Memory B cell (primary cell): ENCODE measurements around the gene MINK1.

Source experiments
- ATAC-seq: fragments of 150-1000 bp; cut with Tn5 transposase; 2 replicates; pipeline ENCODE4 v1.10.0; 2021; ENCODE audit warnings: low read depth, mild to moderate bottlenecking, moderate library complexity
- DNase-seq, 2 donors: peaks; one replicate each; pipeline ENCODE4 v3.0.0; 2022; ENCODE audit warnings: low spot score in 2 of 2
- H3K27ac Mint-ChIP-seq: one replicate; pipeline ENCODE4 v1.8.0; 2022; ENCODE audit warnings: mild to moderate bottlenecking, moderate library complexity, mixed read lengths
- H3K27me3 Mint-ChIP-seq: one replicate; pipeline ENCODE4 v1.8.0; 2022; ENCODE audit warnings: mixed read lengths
- H3K36me3 Mint-ChIP-seq: one replicate; pipeline ENCODE4 v1.8.0; 2022; ENCODE audit warnings: mild to moderate bottlenecking, mixed read lengths
- H3K4me1 Mint-ChIP-seq: one replicate; pipeline ENCODE4 v1.8.0; 2022; ENCODE audit warnings: mixed read lengths
- H3K4me3 Mint-ChIP-seq: one replicate; pipeline ENCODE4 v1.8.0; 2022; ENCODE audit warnings: mild to moderate bottlenecking, moderate library complexity, mixed read lengths
- H3K9me3 Mint-ChIP-seq: one replicate; pipeline ENCODE4 v1.8.0; 2022; ENCODE audit warnings: mixed read lengths

Gene MINK1

GRCh38 chr17:4886830-4887229 is 53.7 kb downstream of the MINK1 start:
- DNase-seq (no peak), ATAC-seq (no peak)
- Mint-ChIP-seq H3K4me3 (no peak overlapping the region), H3K27ac (no peak overlapping the region), H3K36me3 (peaks cover 23% of the 10 kb centered on the region), H3K9me3 (no peaks in the 10 kb centered on the region), H3K27me3 (no peaks in the 10 kb centered on the region), H3K4me1 (peaks cover 1% of the 10 kb centered on the region)

- Mint-ChIP-seq H3K27ac (no peak overlapping the region), H3K27me3 (no peaks in the 10 kb centered on the region), H3K9me3 (no peaks in the 10 kb centered on the region), H3K4me1 (no peaks in the 10 kb centered on the region), H3K36me3 (peaks cover 26% of the 10 kb centered on the region), H3K4me3 (no peak overlapping the region)
- DNase-seq (no peak), ATAC-seq (no peak)
These were observed 54.4 kb downstream of the MINK1 start for GRCh38 chr17:4887581-4887980.

GRCh38 chr17:4891411-4892410 is 58.6 kb downstream of the MINK1 start:
- peaks cover 34% of the 10 kb centered on the region for H3K36me3 Mint-ChIP-seq
- DNase-seq (no peak), ATAC-seq (no peak)
- H3K9me3 Mint-ChIP-seq: no peaks in the 10 kb centered on the region
- no peaks in the 10 kb centered on the region for H3K4me1 Mint-ChIP-seq
- no peaks in the 10 kb centered on the region for H3K27me3 Mint-ChIP-seq
- H3K27ac Mint-ChIP-seq: no peak overlapping the region
- no peak overlapping the region for H3K4me3 Mint-ChIP-seq

DNA sequence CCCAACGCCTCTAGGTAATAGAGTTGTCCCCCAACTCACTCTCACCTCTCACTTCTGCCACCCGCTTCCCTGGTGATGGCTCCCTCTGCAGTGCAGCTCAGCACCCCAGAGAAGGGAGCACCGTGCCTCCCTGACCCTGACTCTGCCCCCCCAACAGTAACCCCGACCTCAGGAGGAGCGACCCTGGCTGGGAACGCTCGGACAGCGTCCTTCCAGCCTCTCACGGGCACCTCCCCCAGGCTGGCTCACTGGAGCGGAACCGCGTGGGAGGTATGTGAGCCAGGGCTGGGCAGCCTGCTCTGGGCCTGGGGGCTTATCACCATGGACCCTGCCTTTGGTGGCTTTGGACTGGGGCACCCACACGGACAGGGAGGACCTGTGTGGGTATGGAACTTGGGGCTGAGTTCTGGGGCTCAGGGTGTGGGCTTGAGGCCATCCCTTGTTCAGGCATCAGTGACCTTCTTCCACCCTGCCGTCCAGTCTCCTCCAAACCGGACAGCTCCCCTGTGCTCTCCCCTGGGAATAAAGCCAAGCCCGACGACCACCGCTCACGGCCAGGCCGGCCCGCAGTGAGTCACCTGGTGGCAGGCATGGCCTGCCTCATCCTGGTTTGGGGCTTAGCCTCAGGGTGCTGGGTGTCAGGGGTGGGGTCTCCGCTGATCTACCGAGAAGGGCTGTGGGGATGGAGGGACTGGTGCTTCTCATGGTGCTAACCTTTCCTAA is 59.5 kb downstream of the MINK1 start:
- H3K27me3 Mint-ChIP-seq: no peaks in the 10 kb centered on the region
- no peak overlapping the region for H3K27ac Mint-ChIP-seq
- no peak overlapping the region for H3K4me3 Mint-ChIP-seq
- peaks cover 34% of the 10 kb centered on the region for H3K36me3 Mint-ChIP-seq
- no peak for DNase-seq
- ATAC-seq: no peak
- no peaks in the 10 kb centered on the region for H3K9me3 Mint-ChIP-seq
- H3K4me1 Mint-ChIP-seq: no peaks in the 10 kb centered on the region

- DNase-seq: no peak
- Mint-ChIP-seq H3K4me1 (peaks cover under 1% of the 10 kb centered on the region), H3K4me3 (no peak overlapping the region), H3K27me3 (no peaks in the 10 kb centered on the region), H3K27ac (no peak overlapping the region), H3K9me3 (no peaks in the 10 kb centered on the region), H3K36me3 (peaks cover 35% of the 10 kb centered on the region)
- ATAC-seq: no peak
These were observed 60.1 kb downstream of the MINK1 start for GRCh38 chr17:4893272-4893671.

GRCh38 chr17:4893721-4894560 is 60.8 kb downstream of the MINK1 start:
- Mint-ChIP-seq H3K36me3 (peaks cover 35% of the 10 kb centered on the region), H3K27ac (no peak overlapping the region), H3K4me3 (no peak overlapping the region), H3K27me3 (no peaks in the 10 kb centered on the region), H3K9me3 (no peaks in the 10 kb centered on the region), H3K4me1 (peaks cover 4% of the 10 kb centered on the region)
- DNase-seq (no peak), ATAC-seq (no peak)

- H3K9me3 Mint-ChIP-seq: no peaks in the 10 kb centered on the region
These were observed 62.0 kb downstream of the MINK1 start for GRCh38 chr17:4895121-4895520.

DNA sequence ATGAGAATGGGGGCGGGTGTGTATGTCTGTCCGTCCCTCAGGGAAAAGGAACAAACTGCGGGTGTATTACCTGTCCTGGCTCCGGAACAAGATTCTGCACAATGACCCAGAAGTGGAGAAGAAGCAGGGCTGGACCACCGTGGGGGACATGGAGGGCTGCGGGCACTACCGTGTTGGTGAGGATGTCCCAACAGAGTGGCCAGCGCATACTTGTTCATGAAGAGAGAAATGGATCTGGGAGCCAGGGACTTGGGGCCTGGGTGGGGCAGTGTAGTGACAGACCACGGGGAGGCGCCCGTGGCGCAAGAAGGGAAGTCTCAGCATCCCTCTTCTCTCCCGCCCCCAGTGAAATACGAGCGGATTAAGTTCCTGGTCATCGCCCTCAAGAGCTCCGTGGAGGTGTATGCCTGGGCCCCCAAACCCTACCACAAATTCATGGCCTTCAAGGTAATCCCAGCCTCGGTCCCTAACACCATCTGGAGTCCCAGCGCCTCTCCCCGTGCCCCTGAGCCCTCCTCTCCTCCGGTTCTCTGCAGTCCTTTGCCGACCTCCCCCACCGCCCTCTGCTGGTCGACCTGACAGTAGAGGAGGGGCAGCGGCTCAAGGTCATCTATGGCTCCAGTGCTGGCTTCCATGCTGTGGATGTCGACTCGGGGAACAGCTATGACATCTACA is 62.7 kb downstream of the MINK1 start:
- DNase-seq: no peak
- H3K36me3 Mint-ChIP-seq: peaks cover 31% of the 10 kb centered on the region
- no peak overlapping the region for H3K4me3 Mint-ChIP-seq
- no peak overlapping the region for H3K27ac Mint-ChIP-seq
- no peaks in the 10 kb centered on the region for H3K9me3 Mint-ChIP-seq
- H3K4me1 Mint-ChIP-seq: peaks cover 9% of the 10 kb centered on the region
- no peaks in the 10 kb centered on the region for H3K27me3 Mint-ChIP-seq
- no peak for ATAC-seq

More at GRCh38 chr17:4895121-4895520, 62.0 kb downstream of the MINK1 start:
- peaks cover 33% of the 10 kb centered on the region for H3K36me3 Mint-ChIP-seq
- H3K27me3 Mint-ChIP-seq: no peaks in the 10 kb centered on the region
- no peak overlapping the region for H3K4me3 Mint-ChIP-seq
- ATAC-seq (no peak), DNase-seq (no peak)
- H3K4me1 Mint-ChIP-seq: peaks cover 6% of the 10 kb centered on the region
- no peak overlapping the region for H3K27ac Mint-ChIP-seq

- no peak overlapping the region for H3K27ac Mint-ChIP-seq
- H3K4me3 Mint-ChIP-seq: no peak overlapping the region
- peaks cover 29% of the 10 kb centered on the region for H3K36me3 Mint-ChIP-seq
- no peak for ATAC-seq
- peaks cover 11% of the 10 kb centered on the region for H3K4me1 Mint-ChIP-seq
- no peaks in the 10 kb centered on the region for H3K9me3 Mint-ChIP-seq
- H3K27me3 Mint-ChIP-seq: no peaks in the 10 kb centered on the region
- DNase-seq: no peak
These were observed 63.4 kb downstream of the MINK1 start for GRCh38 chr17:4896332-4897197.

GRCh38 chr17:4897198-4897687 is 64.1 kb downstream of the MINK1 start:
- DNase-seq (no peak), ATAC-seq (no peak)
- Mint-ChIP-seq H3K27ac (no peak overlapping the region), H3K36me3 (peaks cover 27% of the 10 kb centered on the region), H3K4me3 (no peak overlapping the region), H3K4me1 (peaks cover 12% of the 10 kb centered on the region), H3K9me3 (no peaks in the 10 kb centered on the region), H3K27me3 (no peaks in the 10 kb centered on the region)

DNA sequence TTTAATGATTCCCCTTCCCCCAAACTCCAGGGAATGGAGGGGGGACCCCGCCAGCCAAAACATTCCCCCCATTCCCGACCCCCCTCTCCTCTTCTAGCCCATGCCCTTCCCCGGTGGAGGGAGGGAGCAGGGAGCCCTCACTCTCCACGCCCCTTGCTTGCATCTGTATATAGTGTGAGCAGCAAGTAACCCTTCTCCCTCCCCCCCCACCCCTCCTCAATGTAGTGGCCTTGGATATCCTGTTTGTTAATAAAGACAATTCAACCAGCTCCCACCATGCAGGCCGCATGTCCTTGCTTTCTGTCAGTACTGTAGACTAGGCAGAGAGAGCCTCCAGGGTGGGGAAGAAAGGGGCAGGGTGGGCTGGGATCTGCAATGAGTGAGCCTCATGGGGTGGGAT is 64.6 kb downstream of the MINK1 start:
- H3K4me1 Mint-ChIP-seq: peaks cover 17% of the 10 kb centered on the region
- no peak for ATAC-seq

DNA sequence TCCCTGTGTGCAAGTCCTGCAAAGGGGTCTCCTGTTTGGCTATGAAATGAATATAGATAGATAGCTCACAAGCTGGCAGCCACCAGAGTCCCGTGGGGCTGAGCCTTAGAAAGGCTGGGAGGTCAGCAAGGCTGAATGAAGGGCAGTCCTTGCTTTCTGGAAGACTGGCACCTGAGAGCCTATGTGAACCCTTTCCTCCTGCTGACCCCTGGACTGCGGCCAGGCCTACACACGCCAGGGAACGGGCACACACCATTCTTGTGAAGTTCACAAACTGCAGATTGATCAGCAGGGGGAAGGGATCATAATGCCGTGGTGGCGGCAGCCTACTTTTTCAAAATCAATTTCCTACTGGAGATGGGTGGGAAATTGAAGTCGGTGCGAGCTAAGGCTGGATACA is 65.2 kb downstream of the MINK1 start:
- no peaks in the 10 kb centered on the region for H3K9me3 Mint-ChIP-seq
- H3K4me1 Mint-ChIP-seq: peaks cover 23% of the 10 kb centered on the region
- ATAC-seq (no peak), DNase-seq (no peak)
- H3K27ac Mint-ChIP-seq: peak overlapping the region; percentile 68
- peak overlapping the region; percentile 76 for H3K4me3 Mint-ChIP-seq
- H3K36me3 Mint-ChIP-seq: peaks cover 22% of the 10 kb centered on the region
- no peaks in the 10 kb centered on the region for H3K27me3 Mint-ChIP-seq

More for the DNA sequence above, 64.6 kb downstream of the MINK1 start:
- Mint-ChIP-seq H3K27ac (peak overlapping the region; percentile 68), H3K27me3 (no peaks in the 10 kb centered on the region), H3K9me3 (no peaks in the 10 kb centered on the region), H3K4me3 (peak overlapping the region; percentile 76), H3K36me3 (peaks cover 25% of the 10 kb centered on the region)
- no peak for DNase-seq
